Measurements from ENCODE around the gene C16orf74.

Gene C16orf74

GRCh38 chr16:85750827-85751697 lies at the start of gene C16orf74:
Gene C16orf74 (minus strand): TSS chr16:85751096. CDS start chr16:85735217, 15,879 bp downstream.
- no peak for DNase-seq (ENCODE audit: low read depth in 2 of 2, low spot score in 1 of 2)

- DNase-seq (ENCODE audit: low read depth in 2 of 2, low spot score in 1 of 2): no peak
Observed at GRCh38 chr16:85800321-85800669, 49.4 kb upstream of the C16orf74 start.

GRCh38 chr16:85799497-85800320 lies 48.8 kb upstream of the C16orf74 start, which contains the start of the genes COX4I1 and EMC8:
Gene COX4I1 (plus strand): TSS chr16:85799695. CDS start chr16:85801206, 1,511 bp downstream.
Gene EMC8 (minus strand): TSS chr16:85799544. CDS start chr16:85799295, 249 bp downstream.
- peak; percentile 80 to 86 for DNase-seq (ENCODE audit: low read depth in 2 of 2, low spot score in 1 of 2)

- no peak for DNase-seq (ENCODE audit: low read depth in 2 of 2, low spot score in 1 of 2)
Observed at GRCh38 chr16:85798901-85799496, 48.1 kb upstream of the C16orf74 start.

- DNase-seq (ENCODE audit: low read depth in 2 of 2, low spot score in 1 of 2): no peak
Observed at GRCh38 chr16:85798283-85798776, 47.4 kb upstream of the C16orf74 start.

- DNase-seq (ENCODE audit: low read depth in 2 of 2, low spot score in 1 of 2): no peak
Observed at GRCh38 chr16:85796599-85796998, 45.7 kb upstream of the C16orf74 start.

- no peak for DNase-seq (ENCODE audit: low read depth in 2 of 2, low spot score in 1 of 2)
Observed at GRCh38 chr16:85796152-85796551, 45.3 kb upstream of the C16orf74 start.

- DNase-seq (ENCODE audit: low read depth in 2 of 2, low spot score in 1 of 2): no peak
Observed at GRCh38 chr16:85794696-85795095, 43.8 kb upstream of the C16orf74 start.

- DNase-seq (ENCODE audit: low read depth in 2 of 2, low spot score in 1 of 2): no peak
Observed at GRCh38 chr16:85793662-85794298, 42.9 kb upstream of the C16orf74 start.

GRCh38 chr16:85789773-85790172 lies 38.9 kb upstream of the C16orf74 start:
- DNase-seq (ENCODE audit: low read depth in 2 of 2, low spot score in 1 of 2): no peak

- no peak for DNase-seq (ENCODE audit: low read depth in 2 of 2, low spot score in 1 of 2)
Observed at GRCh38 chr16:85788819-85789218, 37.9 kb upstream of the C16orf74 start.

GRCh38 chr16:85785927-85786326 lies 35.0 kb upstream of the C16orf74 start:
- DNase-seq (ENCODE audit: low read depth in 2 of 2, low spot score in 1 of 2): no peak

- DNase-seq (ENCODE audit: low read depth in 2 of 2, low spot score in 1 of 2): no peak
Observed at GRCh38 chr16:85784813-85785212, 33.9 kb upstream of the C16orf74 start.

- DNase-seq (ENCODE audit: low read depth in 2 of 2, low spot score in 1 of 2): no peak
Observed at GRCh38 chr16:85783441-85783840, 32.5 kb upstream of the C16orf74 start.

- no peak for DNase-seq (ENCODE audit: low read depth in 2 of 2, low spot score in 1 of 2)
Observed at GRCh38 chr16:85782451-85782850, 31.6 kb upstream of the C16orf74 start.

GRCh38 chr16:85781695-85782370 lies 30.9 kb upstream of the C16orf74 start:
- DNase-seq (ENCODE audit: low read depth in 2 of 2, low spot score in 1 of 2): no peak

- DNase-seq (ENCODE audit: low read depth in 2 of 2, low spot score in 1 of 2): no peak
Observed at GRCh38 chr16:85781156-85781555, 30.3 kb upstream of the C16orf74 start.

GRCh38 chr16:85780281-85780680 lies 29.4 kb upstream of the C16orf74 start:
- no peak for DNase-seq (ENCODE audit: low read depth in 2 of 2, low spot score in 1 of 2)

GRCh38 chr16:85778873-85779272 lies 28.0 kb upstream of the C16orf74 start:
- DNase-seq (ENCODE audit: low read depth in 2 of 2, low spot score in 1 of 2): no peak

GRCh38 chr16:85777583-85778310 lies 26.9 kb upstream of the C16orf74 start:
- DNase-seq (ENCODE audit: low read depth in 2 of 2, low spot score in 1 of 2): no peak

Data from stimulated activated CD8-positive, alpha-beta memory T cell treated with anti-CD3 and anti-CD28 coated beads, Interleukin-4, amount 100 ng/mL, for 1 hour (primary cell).